ENCODE data around the gene KMT2C. TPM values are rescaled to one million over a fixed set of nuclear protein-coding genes. Genes with fewer than 3 reads are reported as not detected.
"Not testable (repeated sequence)": the region's sequence is repeated elsewhere in the genome, so short reads cannot be mapped to it uniquely, and the experiment has no call there.

Gene KMT2C
- total RNA-seq, 1 donor from 2014 or later: 36.9 TPM

- not testable (repeated sequence) for DNase-seq
These were observed 5.4 kb upstream of the KMT2C start for GRCh38 chr7:152441168-152441567.

- DNase-seq: not testable (repeated sequence)
These were observed 2.2 kb upstream of the KMT2C start for GRCh38 chr7:152438017-152438416.

GRCh38 chr7:152436931-152437575 is 1.2 kb upstream of the KMT2C start:
- DNase-seq: peak; percentile 5

GRCh38 chr7:152436111-152436930 is 518 bp upstream of the KMT2C start:
- peak; percentile 96 for DNase-seq

GRCh38 chr7:152434511-152435383 is 1.1 kb downstream of the KMT2C start:
- DNase-seq: peak; percentile 55

- DNase-seq: peak; percentile 73
These were observed 1.9 kb downstream of the KMT2C start for GRCh38 chr7:152433721-152434490.

- DNase-seq: not testable (repeated sequence)
These were observed 3.1 kb downstream of the KMT2C start for GRCh38 chr7:152432735-152433134.

- DNase-seq: no peak
These were observed 4.9 kb downstream of the KMT2C start for GRCh38 chr7:152430854-152431253.

GRCh38 chr7:152430118-152430517 is 5.7 kb downstream of the KMT2C start:
- not testable (repeated sequence) for DNase-seq

- peak; percentile 21 for DNase-seq
These were observed 11.3 kb downstream of the KMT2C start for GRCh38 chr7:152424348-152425108.

GRCh38 chr7:152423991-152424347 is 11.8 kb downstream of the KMT2C start:
- no peak for DNase-seq

- DNase-seq: not testable (repeated sequence)
These were observed 12.6 kb downstream of the KMT2C start for GRCh38 chr7:152423171-152423570.

GRCh38 chr7:152420950-152421349 is 14.9 kb downstream of the KMT2C start:
- not testable (repeated sequence) for DNase-seq

- DNase-seq: no peak
These were observed 16.1 kb downstream of the KMT2C start for GRCh38 chr7:152419473-152420429.

- no peak for DNase-seq
These were observed 21.0 kb downstream of the KMT2C start for GRCh38 chr7:152414779-152415178.

- no peak for DNase-seq
These were observed 24.4 kb downstream of the KMT2C start for GRCh38 chr7:152411389-152411788.

GRCh38 chr7:152406491-152406890 is 29.3 kb downstream of the KMT2C start:
- no peak for DNase-seq

GRCh38 chr7:152406030-152406429 is 29.8 kb downstream of the KMT2C start:
- DNase-seq: not testable (repeated sequence)

GRCh38 chr7:152403726-152404125 is 32.1 kb downstream of the KMT2C start:
- DNase-seq: no peak
